ENCODE data around the gene SYNDIG1. TPM values are rescaled to one million over a fixed set of nuclear protein-coding genes. Genes with fewer than 3 reads are reported as not detected.
A peak's percentile ranks its signal among the peaks of the same experiment; 100 is the strongest.

SYNDIG1 gene
- total RNA-seq, 2 donors from 2014 or later, result not detected

DNA sequence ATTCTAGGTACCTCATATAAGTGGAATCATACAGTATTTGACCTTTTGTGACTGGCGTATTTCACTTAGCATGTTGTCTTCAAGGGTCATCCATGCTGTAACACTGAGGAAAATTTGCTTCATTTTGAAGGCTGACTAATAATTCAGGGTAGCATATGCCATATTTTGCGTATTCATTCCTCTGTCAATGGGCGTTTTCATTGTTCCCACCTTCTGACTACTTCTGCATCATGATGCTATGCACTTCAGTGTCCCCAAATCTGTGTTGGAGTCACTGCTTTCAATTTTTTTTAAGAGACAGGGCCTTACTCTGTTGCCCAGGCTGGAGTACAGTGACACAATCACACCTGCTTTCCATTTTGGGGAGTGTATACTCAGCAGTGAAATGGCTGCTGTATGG, 51.6 kb downstream of the SYNDIG1 start:
- ATAC-seq (no peak), DNase-seq (ENCODE audit: low spot score) (no peak)
- no peak overlapping the region for H3K4me3 Mint-ChIP-seq
- no peaks in the 10 kb centered on the region for H3K36me3 Mint-ChIP-seq
- H3K27me3 Mint-ChIP-seq, result peaks cover 0 to 13% of the 10 kb centered on the region in 2 donors
- peaks cover 5% of the 10 kb centered on the region for H3K9me3 Mint-ChIP-seq
- no peak overlapping the region for H3K27ac Mint-ChIP-seq
- H3K4me1 Mint-ChIP-seq (ENCODE audit: low read depth in 2 of 2), result no peaks in the 10 kb centered on the region

DNA sequence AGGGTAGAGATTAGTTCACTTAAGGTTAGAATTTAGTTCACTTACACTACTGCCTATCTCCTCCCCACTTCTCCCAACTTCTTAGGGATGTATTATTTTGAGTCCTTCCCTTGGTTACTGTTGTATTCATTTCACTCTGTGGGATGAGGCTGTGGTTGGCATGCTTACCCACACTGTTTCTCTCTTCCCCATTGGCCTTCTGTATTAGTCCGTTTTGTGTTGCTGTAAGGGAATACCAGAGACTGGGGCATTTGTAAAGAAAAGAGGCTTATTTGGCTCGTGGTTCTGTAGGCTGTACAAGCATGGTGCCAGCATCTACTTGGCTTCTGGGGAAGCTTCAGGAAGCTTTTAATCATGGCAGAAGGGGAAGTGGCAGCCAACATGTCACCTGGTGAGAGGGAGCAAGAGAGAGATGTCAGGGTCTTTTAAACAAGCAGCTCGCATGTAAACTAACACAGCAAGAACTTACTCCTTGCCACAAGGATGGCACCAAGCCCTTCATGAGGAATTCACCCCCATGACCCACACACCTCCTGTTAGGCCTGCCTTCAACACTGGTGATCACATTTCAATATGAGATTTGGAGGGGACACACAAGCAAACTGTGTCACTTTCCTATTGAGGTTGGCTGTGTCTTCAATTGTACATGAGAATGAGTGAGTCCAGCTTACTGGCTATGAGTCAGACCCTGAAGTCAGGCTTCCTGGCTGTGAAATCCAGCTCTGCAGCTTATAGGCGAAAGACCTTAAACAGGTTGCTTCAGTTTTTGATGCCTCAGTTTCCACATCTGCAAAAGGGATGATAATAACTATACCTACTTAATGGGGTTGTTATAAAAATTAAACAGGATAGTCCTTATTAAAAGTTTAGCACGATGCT, 53.3 kb downstream of the SYNDIG1 start:
- Mint-ChIP-seq H3K9me3 (no peaks in the 10 kb centered on the region), H3K4me3 (no peak overlapping the region), H3K4me1 (ENCODE audit: low read depth in 2 of 2) (no peaks in the 10 kb centered on the region), H3K27ac (no peak overlapping the region), H3K36me3 (no peaks in the 10 kb centered on the region), H3K27me3 (peaks cover 2 to 24% of the 10 kb centered on the region in 2 donors)
- ATAC-seq (peak in 1 of 2 donors; percentile 36), DNase-seq (ENCODE audit: low spot score) (no peak)

DNA sequence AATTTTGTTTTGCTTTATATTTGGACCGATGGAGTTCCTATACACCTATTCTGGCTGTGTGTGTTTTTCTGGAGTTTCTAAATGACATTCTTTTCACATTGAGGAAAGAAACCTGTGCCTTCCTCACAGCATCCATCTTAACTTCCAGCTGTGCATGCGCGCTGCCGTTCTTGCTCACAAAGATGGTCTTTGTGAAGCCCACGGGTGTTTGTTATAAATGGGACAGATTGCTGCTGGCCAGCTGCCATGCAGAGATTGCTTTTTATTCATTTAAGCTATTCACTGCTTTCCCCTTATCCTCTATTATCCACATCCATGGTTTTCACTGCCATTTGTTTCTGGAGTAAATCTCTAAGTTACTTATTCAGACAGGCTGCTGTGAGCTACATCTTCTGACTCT, 54.2 kb downstream of the SYNDIG1 start:
- no peak overlapping the region for H3K4me3 Mint-ChIP-seq
- ATAC-seq (no peak), DNase-seq (ENCODE audit: low spot score) (no peak)
- no peak overlapping the region for H3K27ac Mint-ChIP-seq
- no peaks in the 10 kb centered on the region for H3K9me3 Mint-ChIP-seq
- H3K36me3 Mint-ChIP-seq, result no peaks in the 10 kb centered on the region
- H3K4me1 Mint-ChIP-seq (ENCODE audit: low read depth in 2 of 2), result no peaks in the 10 kb centered on the region
- H3K27me3 Mint-ChIP-seq, result peaks cover 4 to 32% of the 10 kb centered on the region in 2 donors

DNA sequence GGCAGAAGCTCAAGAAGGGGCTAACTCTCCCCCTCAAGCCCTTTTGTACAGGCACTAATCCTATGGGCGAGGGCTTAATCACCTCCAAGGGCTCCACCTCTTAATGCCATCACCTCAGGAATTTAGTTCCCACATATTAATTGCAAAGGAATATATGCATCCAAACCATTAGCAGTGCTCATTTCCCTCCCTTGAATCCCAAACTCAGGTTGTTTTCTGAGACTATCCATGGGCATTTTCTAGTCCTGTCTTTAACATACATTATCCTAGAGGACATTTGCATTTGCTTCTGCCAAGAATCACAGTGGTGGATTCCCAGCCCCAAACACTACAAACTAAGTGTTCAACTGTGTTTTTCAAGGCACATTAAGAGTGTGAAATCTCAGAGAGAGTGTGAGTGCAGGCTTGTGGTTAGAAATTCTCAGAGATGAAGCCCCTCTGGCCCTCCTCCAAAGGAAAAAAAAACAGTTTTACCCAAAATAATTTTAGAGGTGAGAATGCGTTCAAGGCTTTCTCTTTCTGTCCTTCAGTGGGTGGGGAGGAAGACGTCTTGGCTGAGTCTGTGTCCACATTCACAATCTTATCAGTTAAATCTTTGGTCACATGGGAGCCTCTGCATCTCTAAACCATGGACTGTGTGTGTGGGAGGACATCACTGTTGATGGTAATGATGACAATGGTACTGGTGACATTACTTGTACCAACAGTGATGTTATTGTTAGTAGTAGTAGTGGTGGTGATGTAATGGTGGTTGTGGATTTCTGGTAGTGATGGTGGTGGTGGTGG, 59.3 kb downstream of the SYNDIG1 start:
- ATAC-seq (no peak), DNase-seq (ENCODE audit: low spot score) (no peak)
- no peaks in the 10 kb centered on the region for H3K36me3 Mint-ChIP-seq
- no peak overlapping the region for H3K27ac Mint-ChIP-seq
- peaks cover 4% of the 10 kb centered on the region for H3K9me3 Mint-ChIP-seq
- no peaks in the 10 kb centered on the region for H3K4me1 Mint-ChIP-seq (ENCODE audit: low read depth in 2 of 2)
- peaks cover 4 to 34% of the 10 kb centered on the region in 2 donors for H3K27me3 Mint-ChIP-seq
- no peak overlapping the region for H3K4me3 Mint-ChIP-seq

DNA sequence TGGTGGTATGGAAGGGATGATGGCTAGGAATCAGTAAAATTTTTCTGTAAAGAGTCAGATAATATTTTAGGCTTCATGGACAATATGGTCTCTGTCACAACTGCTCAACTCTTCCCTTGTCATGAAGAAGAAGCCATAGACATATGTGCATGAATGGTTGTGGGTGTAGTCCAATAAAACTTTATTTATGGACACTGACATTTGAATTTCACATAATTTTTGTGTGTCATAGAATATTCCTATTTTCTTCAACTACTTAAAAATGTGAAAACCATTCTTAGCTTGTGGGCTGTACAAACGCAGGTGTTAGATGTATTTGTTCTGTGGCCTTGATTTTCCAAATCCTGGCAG, 59.9 kb downstream of the SYNDIG1 start:
- ATAC-seq, result no peak
- Mint-ChIP-seq H3K27me3 (peaks cover 4 to 34% of the 10 kb centered on the region in 2 donors), H3K4me3 (no peak overlapping the region), H3K9me3 (peaks cover 4% of the 10 kb centered on the region), H3K4me1 (ENCODE audit: low read depth in 2 of 2) (no peaks in the 10 kb centered on the region), H3K27ac (no peak overlapping the region), H3K36me3 (no peaks in the 10 kb centered on the region)
- DNase-seq (ENCODE audit: low spot score), result no peak

DNA sequence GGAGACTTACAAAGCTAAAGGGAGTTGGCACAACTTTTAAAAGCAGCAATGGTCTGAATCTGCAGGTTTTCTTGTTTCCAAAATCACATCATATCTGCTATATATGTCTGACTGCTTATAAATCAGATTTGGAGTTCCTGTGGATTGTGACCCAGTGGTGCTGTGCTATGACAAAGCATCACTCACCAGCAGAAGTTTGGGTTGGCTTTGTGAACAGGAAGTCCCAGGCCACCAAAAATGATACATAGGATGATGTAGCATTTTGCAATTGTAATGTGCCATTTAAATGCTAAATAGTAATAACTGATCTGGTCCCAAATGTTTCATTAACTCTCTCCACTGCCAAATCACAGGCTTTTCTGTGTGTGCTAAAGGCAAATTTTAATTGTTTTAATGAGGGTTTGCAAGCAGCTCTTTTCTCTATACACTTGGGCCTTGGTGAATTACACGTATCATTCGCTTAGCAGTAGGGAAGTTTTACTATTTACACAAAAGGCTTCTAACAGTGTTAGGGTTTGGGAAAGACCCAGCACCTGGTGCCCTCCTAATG, 60.8 kb downstream of the SYNDIG1 start:
- Mint-ChIP-seq H3K9me3 (peaks cover 4% of the 10 kb centered on the region), H3K4me1 (ENCODE audit: low read depth in 2 of 2) (no peaks in the 10 kb centered on the region), H3K36me3 (no peaks in the 10 kb centered on the region), H3K4me3 (no peak overlapping the region), H3K27ac (no peak overlapping the region), H3K27me3 (peaks cover 4 to 34% of the 10 kb centered on the region in 2 donors)
- no peak for ATAC-seq
- DNase-seq (ENCODE audit: low spot score), result no peak

DNA sequence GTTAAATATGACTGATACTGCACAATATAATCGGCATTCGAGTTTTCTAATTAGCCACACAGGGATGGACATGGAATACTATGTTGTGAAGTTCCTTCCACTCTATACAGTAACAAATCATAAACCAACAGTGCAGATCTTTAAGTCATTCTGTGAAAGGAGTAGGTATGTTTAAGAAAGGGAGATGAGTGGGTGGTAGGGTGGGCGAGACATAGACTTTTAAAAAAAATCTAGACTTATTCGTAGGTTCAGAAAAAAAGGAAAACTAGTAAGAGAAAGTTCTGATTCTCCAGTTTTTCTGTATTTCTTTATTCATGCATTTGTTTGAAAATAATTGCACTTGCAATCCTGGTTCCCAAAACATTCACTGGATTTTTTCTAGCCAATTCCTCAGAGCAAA, 61.8 kb downstream of the SYNDIG1 start:
- H3K4me3 Mint-ChIP-seq, result no peak overlapping the region
- H3K27me3 Mint-ChIP-seq, result peaks cover 4 to 34% of the 10 kb centered on the region in 2 donors
- ATAC-seq, result no peak
- H3K27ac Mint-ChIP-seq, result no peak overlapping the region
- DNase-seq (ENCODE audit: low spot score), result no peak
- H3K9me3 Mint-ChIP-seq, result peaks cover 4% of the 10 kb centered on the region
- H3K4me1 Mint-ChIP-seq (ENCODE audit: low read depth in 2 of 2), result no peaks in the 10 kb centered on the region
- H3K36me3 Mint-ChIP-seq, result no peaks in the 10 kb centered on the region

DNA sequence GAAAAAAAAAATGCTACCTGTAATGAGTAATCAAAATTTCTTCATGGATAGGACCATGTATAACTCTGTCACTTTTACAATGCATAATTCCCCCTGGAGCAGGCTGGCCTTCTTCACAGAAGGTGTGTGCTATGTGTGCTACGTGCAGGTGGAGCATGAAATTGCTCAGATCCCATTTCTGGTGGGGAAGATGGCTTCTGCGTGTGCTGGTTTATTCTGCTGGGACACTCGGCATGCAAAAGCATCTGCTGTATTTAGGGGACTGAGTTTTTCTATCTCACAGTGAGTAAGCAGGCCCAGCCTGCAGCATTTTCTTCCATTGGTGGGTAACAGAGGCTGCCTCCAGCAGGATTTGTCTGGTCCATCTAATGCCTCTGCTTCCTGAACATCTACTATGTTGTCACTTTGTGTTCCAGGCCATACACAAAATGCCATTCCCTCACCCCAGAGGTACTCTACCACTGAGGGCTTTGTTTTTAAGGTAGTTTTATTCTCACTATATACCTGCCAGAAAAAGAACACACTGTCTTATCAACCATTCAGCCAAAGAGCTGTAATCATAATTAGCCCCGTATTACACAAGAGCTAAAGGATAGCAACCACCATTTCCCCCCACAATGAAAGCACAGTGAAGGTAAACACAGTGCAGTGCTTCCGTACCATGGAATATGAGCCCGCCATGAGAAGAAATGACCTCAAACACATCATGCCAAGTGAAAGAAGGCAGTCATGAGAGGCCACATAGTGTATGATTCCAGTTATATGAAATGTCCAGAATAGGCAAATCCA, 62.4 kb downstream of the SYNDIG1 start:
- no peaks in the 10 kb centered on the region for H3K4me1 Mint-ChIP-seq (ENCODE audit: low read depth in 2 of 2)

DNA sequence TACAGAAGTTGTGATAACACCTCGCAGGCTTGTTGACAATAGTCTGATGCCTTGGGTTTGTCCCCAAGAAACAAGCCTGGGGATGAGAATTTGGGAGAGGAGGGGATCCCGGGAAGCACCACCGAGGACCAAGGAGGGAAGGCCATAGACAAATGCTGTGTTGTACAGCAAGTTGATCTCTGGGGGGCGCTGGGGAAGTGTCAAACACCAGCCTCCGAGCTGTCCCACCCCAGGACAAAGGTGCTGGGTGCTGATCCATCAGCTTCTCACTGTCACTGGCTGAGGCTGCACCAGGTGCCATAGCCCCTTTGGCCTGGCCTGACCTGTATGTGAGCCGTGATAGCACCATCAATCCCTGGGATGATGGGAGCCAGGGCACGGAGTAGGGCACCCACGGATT, 64.0 kb downstream of the SYNDIG1 start:
- DNase-seq (ENCODE audit: low spot score) (no peak), ATAC-seq (no peak)
- Mint-ChIP-seq H3K4me1 (ENCODE audit: low read depth in 2 of 2) (no peaks in the 10 kb centered on the region), H3K9me3 (peaks cover 4% of the 10 kb centered on the region), H3K36me3 (no peaks in the 10 kb centered on the region), H3K27ac (no peak overlapping the region), H3K27me3 (peaks cover 5 to 32% of the 10 kb centered on the region in 2 donors), H3K4me3 (no peak overlapping the region)

More for the DNA sequence above, 62.4 kb downstream of the SYNDIG1 start:
- no peaks in the 10 kb centered on the region for H3K36me3 Mint-ChIP-seq
- DNase-seq (ENCODE audit: low spot score) (no peak), ATAC-seq (no peak)
- H3K9me3 Mint-ChIP-seq, result peaks cover 4% of the 10 kb centered on the region
- H3K27me3 Mint-ChIP-seq, result peaks cover 4 to 34% of the 10 kb centered on the region in 2 donors
- H3K4me3 Mint-ChIP-seq, result no peak overlapping the region
- H3K27ac Mint-ChIP-seq, result no peak overlapping the region

DNA sequence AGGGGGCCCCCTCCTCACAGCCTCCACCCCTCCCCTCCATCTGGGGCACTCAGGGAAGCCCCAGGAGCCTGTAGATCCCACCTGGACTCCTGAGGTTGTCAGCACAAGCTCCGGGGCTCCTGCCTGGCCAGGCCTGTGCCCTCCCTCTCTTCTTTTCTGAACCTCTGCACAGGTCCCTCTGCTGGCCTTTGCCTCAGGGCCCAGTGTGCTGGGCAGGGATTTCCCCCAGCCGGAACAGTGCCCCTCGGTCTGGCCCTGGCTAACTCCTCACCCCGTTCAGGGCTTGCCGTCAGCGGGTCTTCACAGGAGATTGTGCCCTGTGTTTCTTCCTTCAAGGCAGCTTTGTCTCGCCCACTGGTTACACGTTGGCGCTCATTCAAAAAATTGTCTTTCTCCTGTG, 64.9 kb downstream of the SYNDIG1 start:
- no peaks in the 10 kb centered on the region for H3K4me1 Mint-ChIP-seq (ENCODE audit: low read depth in 2 of 2)
- peaks cover 5 to 28% of the 10 kb centered on the region in 2 donors for H3K27me3 Mint-ChIP-seq
- ATAC-seq (no peak), DNase-seq (ENCODE audit: low spot score) (no peak)
- no peaks in the 10 kb centered on the region for H3K36me3 Mint-ChIP-seq
- no peak overlapping the region for H3K27ac Mint-ChIP-seq
- peaks cover 4% of the 10 kb centered on the region for H3K9me3 Mint-ChIP-seq
- H3K4me3 Mint-ChIP-seq, result no peak overlapping the region

DNA sequence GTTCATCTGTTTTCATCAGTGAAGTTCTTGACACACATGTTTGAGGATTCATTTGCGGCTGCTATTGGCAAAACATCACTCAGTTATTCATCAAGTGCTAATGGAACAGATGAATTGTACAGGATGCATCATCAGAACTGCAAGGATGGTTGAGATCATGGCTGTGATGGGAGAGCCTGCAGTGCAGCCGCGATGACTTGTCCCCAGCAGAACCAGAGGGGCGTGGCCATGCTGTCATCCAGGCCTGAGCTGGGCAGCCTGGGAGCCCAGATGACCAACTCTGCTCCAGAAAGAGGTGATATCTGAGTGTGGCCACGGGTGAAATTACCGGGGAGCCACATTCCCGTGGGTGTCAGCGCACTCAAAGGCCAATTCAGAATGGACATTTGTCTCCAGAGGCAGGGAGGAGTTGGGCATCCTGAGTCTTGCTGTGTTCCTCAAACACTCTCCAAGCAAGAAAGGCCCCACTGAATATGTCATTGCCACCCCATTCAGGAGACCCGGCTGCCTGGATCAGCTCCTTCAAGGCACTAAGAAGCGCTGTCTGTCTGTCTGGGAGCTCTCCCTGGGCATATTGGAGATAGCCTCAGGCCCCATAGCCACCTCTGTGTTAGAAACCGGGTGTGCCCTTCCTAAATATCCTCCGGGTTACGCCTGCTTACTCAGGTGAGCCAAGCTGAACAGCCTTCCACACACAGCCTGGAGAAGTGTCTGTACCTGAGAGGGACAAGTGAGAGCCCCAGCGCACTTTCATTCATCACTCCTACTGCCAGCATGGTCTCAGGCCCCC, 66.7 kb downstream of the SYNDIG1 start:
- Mint-ChIP-seq H3K4me3 (no peak overlapping the region), H3K9me3 (no peaks in the 10 kb centered on the region), H3K36me3 (no peaks in the 10 kb centered on the region), H3K27ac (no peak overlapping the region), H3K4me1 (ENCODE audit: low read depth in 2 of 2) (no peaks in the 10 kb centered on the region), H3K27me3 (peaks cover 11 to 31% of the 10 kb centered on the region in 2 donors)
- DNase-seq (ENCODE audit: low spot score) (no peak), ATAC-seq (peak in 1 of 2 donors; percentile 48)

DNA sequence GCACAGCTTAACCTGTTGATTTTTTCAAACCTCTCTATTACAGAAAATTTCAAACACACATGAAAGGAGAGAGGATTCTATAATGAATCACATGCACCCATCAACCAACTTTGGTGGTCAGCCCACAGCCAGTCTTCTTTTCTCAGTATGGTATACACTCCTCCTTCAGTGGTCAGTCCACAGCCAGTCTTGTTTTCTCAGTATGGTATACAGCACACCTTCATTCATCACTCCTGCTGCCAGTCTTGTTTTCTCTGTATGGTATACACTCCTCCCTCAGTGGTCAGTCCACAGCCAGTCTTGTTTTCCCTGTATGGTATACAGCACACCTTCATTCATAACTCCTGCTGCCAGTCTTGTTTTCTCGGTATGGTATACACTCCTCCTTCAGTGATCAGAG, 67.8 kb downstream of the SYNDIG1 start:
- Mint-ChIP-seq H3K36me3 (no peaks in the 10 kb centered on the region), H3K4me1 (ENCODE audit: low read depth in 2 of 2) (no peaks in the 10 kb centered on the region), H3K27ac (no peak overlapping the region), H3K27me3 (peaks cover 17 to 31% of the 10 kb centered on the region in 2 donors), H3K9me3 (no peaks in the 10 kb centered on the region), H3K4me3 (no peak overlapping the region)
- DNase-seq (ENCODE audit: low spot score), result no peak
- ATAC-seq, result peak; percentile 17 to 34

DNA sequence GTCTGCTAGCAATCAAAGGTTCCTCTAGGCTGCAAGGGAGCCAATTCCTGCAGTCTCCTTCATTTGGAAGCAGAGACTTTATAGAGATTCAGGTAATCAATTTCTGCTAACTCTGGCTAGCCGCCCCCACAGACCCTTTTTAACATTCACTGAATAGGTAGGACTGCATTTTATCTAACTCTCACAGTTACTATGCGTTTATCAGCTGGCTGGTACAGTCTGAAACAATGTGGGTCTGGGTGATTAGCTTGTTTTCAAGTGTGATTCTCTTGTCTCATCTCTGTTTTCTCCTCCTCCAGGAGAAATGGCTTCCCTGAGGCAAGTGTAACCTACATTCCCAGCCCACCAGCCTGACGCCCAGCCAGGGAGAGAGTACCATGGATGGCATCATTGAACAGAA, 73.3 kb downstream of the SYNDIG1 start:
- H3K4me3 Mint-ChIP-seq, result no peak overlapping the region

More for the DNA sequence above, 73.3 kb downstream of the SYNDIG1 start:
- ATAC-seq (no peak), DNase-seq (ENCODE audit: low spot score) (no peak)
- Mint-ChIP-seq H3K4me1 (ENCODE audit: low read depth in 2 of 2) (no peaks in the 10 kb centered on the region), H3K9me3 (no peaks in the 10 kb centered on the region), H3K36me3 (no peaks in the 10 kb centered on the region), H3K27ac (no peak overlapping the region), H3K27me3 (peaks cover 24 to 39% of the 10 kb centered on the region in 2 donors)

Measured in natural killer cell treated with Interleukin-12 subunit alpha and Interleukin-12 subunit beta and Interleukin-15 and Interleukin-18, amount 100 ng/mL, for 72 hours (primary cell).